Measurements from ENCODE around the gene ZNF77. TPM values are rescaled to one million over a fixed set of nuclear protein-coding genes. Genes with fewer than 3 reads are reported as not detected.
"Not testable (repeated sequence)": the region's sequence is repeated elsewhere in the genome, so short reads cannot be mapped to it uniquely, and the experiment has no call there.

ZNF77 gene
- total RNA-seq, 2 donors from 2014 or later, result 1.7 to 4.2 TPM

- Histone ChIP-seq H3K4me3 (peak overlapping the region in 1 of 2 donors; percentile 10), H3K9me3 (no peaks in the 10 kb centered on the region), H3K4me1 (peaks cover 0 to 60% of the 10 kb centered on the region in 2 donors), H3K27me3 (no peaks in the 10 kb centered on the region), H3K36me3 (no peaks in the 10 kb centered on the region), H3K27ac (peak overlapping the region; percentile 75 to 85)
- no peak for TF ChIP-seq CTCF (IDR thresholded peaks at IDR 0.05)
- DNase-seq (ENCODE audit: low spot score), result peak; percentile 91
Observed at GRCh38 chr19:2969104-2969504, 24.3 kb upstream of the ZNF77 start.

DNA sequence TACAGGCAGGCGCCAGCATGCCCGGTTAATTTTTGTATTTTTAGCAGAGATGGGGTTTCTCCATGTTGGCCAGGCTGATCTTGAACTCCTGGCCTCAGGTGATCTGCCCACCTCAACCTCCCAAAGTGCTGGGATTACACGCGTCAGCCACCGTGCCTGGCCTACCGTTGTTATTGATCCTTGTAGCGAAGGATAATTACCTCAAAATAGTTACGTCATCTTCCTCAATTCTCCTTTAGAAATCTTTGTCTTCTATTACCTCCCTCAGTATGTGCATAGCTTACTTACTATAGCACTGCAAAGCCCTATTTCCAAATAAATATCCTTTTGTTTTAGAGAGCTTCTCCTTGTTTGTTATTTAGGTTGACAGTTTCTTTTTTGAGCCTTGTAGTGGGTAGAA is 23.2 kb upstream of the ZNF77 start:
- Histone ChIP-seq H3K9me3 (no peaks in the 10 kb centered on the region), H3K27me3 (no peaks in the 10 kb centered on the region), H3K4me3 (no peak overlapping the region), H3K36me3 (no peaks in the 10 kb centered on the region), H3K4me1 (peaks cover 0 to 49% of the 10 kb centered on the region in 2 donors), H3K27ac (peak overlapping the region in 1 of 2 donors; percentile 85)
- no peak for DNase-seq (ENCODE audit: low spot score)
- TF ChIP-seq CTCF (IDR thresholded peaks at IDR 0.05), result no peak

- TF ChIP-seq CTCF (IDR thresholded peaks at IDR 0.05), result no peak
- no peak overlapping the region for H3K4me3 ChIP-seq
- H3K27me3 ChIP-seq, result no peaks in the 10 kb centered on the region
- DNase-seq (ENCODE audit: low spot score), result no peak
- H3K4me1 ChIP-seq, result peaks cover 0 to 18% of the 10 kb centered on the region in 2 donors
- H3K9me3 ChIP-seq, result no peaks in the 10 kb centered on the region
- no peak overlapping the region for H3K27ac ChIP-seq
- H3K36me3 ChIP-seq, result no peaks in the 10 kb centered on the region
Observed at GRCh38 chr19:2964874-2965273, 20.1 kb upstream of the ZNF77 start.

GRCh38 chr19:2963631-2964030 is 18.9 kb upstream of the ZNF77 start:
- H3K9me3 ChIP-seq; H3K4me3 ChIP-seq; H3K4me1 ChIP-seq; H3K27me3 ChIP-seq; H3K36me3 ChIP-seq; DNase-seq (ENCODE audit: low spot score); H3K27ac ChIP-seq: not testable (repeated sequence)

DNA sequence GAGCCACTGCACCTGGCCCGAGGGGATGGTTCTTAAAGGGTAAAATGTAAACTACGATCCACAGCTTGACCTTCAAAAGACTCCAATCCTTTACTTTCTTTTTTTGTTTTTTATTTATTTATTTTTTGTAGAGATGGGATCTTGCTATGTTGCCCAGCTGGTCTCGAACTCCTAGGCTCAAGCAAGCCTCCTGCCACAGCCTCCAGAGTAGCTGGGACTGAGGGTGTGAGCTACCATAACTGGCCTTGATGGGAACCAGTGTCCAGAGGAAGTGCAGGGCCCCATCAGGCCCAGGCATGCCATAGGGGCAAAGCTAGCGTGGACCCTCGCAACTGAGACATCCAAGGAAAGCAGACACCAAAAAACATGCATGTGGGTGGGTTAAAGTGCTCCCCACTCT is 18.4 kb upstream of the ZNF77 start:
- Histone ChIP-seq H3K9me3 (no peaks in the 10 kb centered on the region), H3K27me3 (no peaks in the 10 kb centered on the region), H3K27ac (no peak overlapping the region), H3K4me3 (no peak overlapping the region), H3K4me1 (peaks cover 0 to 3% of the 10 kb centered on the region in 2 donors), H3K36me3 (no peaks in the 10 kb centered on the region)
- no peak for TF ChIP-seq CTCF (IDR thresholded peaks at IDR 0.05)
- no peak for DNase-seq (ENCODE audit: low spot score)

- no peaks in the 10 kb centered on the region for H3K27me3 ChIP-seq
- H3K27ac ChIP-seq, result no peak overlapping the region
- DNase-seq (ENCODE audit: low spot score), result peak; percentile 70
- no peaks in the 10 kb centered on the region for H3K4me1 ChIP-seq
- no peaks in the 10 kb centered on the region for H3K36me3 ChIP-seq
- no peaks in the 10 kb centered on the region for H3K9me3 ChIP-seq
- H3K4me3 ChIP-seq, result peak overlapping the region in 1 of 2 donors; percentile 9
- peak; percentile 69 to 74 for TF ChIP-seq CTCF (IDR thresholded peaks at IDR 0.05)
Observed at GRCh38 chr19:2962018-2962670, 17.4 kb upstream of the ZNF77 start.
